ENCODE results near the gene GUCY2C. TPM values are rescaled to one million over a fixed set of nuclear protein-coding genes. Genes with fewer than 3 reads are reported as not detected.

Gene GUCY2C
- total RNA-seq, 4 donors from 2014 or later: 25.6 to 176 (median 122) TPM

GRCh38 chr12:14701809-14702568 lies 5.6 kb upstream of the GUCY2C start:
- no peak for DNase-seq
- no peaks in the 10 kb centered on the region for H3K9me3 ChIP-seq
- no peak for TF ChIP-seq POLR2A (IDR thresholded peaks at IDR 0.05)
- TF ChIP-seq, protein P1, sequence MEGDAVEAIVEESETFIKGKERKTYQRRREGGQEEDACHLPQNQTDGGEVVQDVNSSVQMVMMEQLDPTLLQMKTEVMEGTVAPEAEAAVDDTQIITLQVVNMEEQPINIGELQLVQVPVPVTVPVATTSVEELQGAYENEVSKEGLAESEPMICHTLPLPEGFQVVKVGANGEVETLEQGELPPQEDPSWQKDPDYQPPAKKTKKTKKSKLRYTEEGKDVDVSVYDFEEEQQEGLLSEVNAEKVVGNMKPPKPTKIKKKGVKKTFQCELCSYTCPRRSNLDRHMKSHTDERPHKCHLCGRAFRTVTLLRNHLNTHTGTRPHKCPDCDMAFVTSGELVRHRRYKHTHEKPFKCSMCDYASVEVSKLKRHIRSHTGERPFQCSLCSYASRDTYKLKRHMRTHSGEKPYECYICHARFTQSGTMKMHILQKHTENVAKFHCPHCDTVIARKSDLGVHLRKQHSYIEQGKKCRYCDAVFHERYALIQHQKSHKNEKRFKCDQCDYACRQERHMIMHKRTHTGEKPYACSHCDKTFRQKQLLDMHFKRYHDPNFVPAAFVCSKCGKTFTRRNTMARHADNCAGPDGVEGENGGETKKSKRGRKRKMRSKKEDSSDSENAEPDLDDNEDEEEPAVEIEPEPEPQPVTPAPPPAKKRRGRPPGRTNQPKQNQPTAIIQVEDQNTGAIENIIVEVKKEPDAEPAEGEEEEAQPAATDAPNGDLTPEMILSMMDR (IDR thresholded peaks at IDR 0.05): no peak
- no peak overlapping the region for H3K27ac ChIP-seq
- H3K27me3 ChIP-seq: no peaks in the 10 kb centered on the region
- no peaks in the 10 kb centered on the region for H3K36me3 ChIP-seq
- no peaks in the 10 kb centered on the region for H3K4me1 ChIP-seq
- no peak overlapping the region for H3K4me3 ChIP-seq

- Histone ChIP-seq H3K27ac (no peak overlapping the region), H3K4me1 (no peaks in the 10 kb centered on the region), H3K9me3 (no peaks in the 10 kb centered on the region), H3K27me3 (no peaks in the 10 kb centered on the region), H3K4me3 (no peak overlapping the region), H3K36me3 (no peaks in the 10 kb centered on the region)
- TF ChIP-seq, protein P1 (IDR thresholded peaks at IDR 0.05): no peak
- TF ChIP-seq POLR2A (IDR thresholded peaks at IDR 0.05): no peak
- no peak for DNase-seq
Measured at GRCh38 chr12:14700935-14701334, 4.5 kb upstream of the GUCY2C start.

DNA sequence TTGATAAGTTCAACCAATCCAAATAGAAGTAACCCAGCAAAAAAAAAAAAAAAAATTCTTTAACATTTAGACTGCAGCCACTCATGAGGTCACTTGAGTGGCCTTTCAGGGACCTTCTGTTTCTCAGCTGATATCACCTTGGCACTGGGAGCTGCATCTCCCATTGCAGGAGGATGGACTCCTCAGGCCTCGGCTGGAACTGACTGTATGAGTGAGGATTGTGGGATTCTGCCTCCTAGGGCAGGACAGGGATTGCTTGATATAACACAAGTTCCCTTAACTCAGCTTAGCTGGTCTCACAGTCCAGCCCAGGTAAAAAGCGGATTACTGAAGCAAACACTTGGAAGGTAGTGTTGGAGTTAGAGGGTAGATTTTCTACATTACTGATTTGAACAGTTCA lies 3.5 kb upstream of the GUCY2C start:
- Histone ChIP-seq H3K27me3 (no peaks in the 10 kb centered on the region), H3K4me3 (no peak overlapping the region), H3K9me3 (no peaks in the 10 kb centered on the region), H3K4me1 (no peaks in the 10 kb centered on the region), H3K36me3 (no peaks in the 10 kb centered on the region), H3K27ac (no peak overlapping the region)
- TF ChIP-seq POLR2A (IDR thresholded peaks at IDR 0.05): no peak
- TF ChIP-seq, protein P1 (IDR thresholded peaks at IDR 0.05): no peak
- no peak for DNase-seq

DNA sequence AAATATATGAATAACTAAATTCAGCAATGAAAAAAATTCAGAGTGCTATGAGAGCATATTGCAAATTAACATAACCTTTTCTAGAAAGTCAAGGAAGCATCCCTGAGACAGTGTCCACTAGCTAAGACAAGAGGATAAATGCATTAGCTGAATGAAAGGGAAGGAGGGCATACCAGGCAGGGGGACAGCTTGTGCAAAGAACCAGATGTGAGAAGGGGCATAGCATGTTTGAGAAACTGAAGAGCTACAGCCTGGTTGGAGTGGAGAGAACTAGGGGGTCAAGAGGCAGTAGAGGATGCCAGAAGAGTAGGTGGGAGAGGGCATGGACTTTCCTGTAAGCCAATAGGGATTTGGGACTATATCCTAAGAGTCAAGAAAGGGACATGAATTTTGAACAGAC lies 2.2 kb upstream of the GUCY2C start:
- no peak overlapping the region for H3K27ac ChIP-seq
- DNase-seq: no peak
- no peaks in the 10 kb centered on the region for H3K27me3 ChIP-seq
- H3K36me3 ChIP-seq: no peaks in the 10 kb centered on the region
- no peaks in the 10 kb centered on the region for H3K4me1 ChIP-seq
- no peaks in the 10 kb centered on the region for H3K9me3 ChIP-seq
- no peak for TF ChIP-seq POLR2A (IDR thresholded peaks at IDR 0.05)
- TF ChIP-seq, protein P1 (IDR thresholded peaks at IDR 0.05): no peak
- H3K4me3 ChIP-seq: no peak overlapping the region

GRCh38 chr12:14695715-14696141 lies 671 bp downstream of the GUCY2C start:
- DNase-seq: peak in 1 of 3 donors; percentile 48
- Histone ChIP-seq H3K4me3 (peak overlapping the region in 3 of 4 donors; percentile 16 to 53 (median 45)), H3K27ac (peak overlapping the region in 3 of 4 donors; percentile 70 to 83 (median 72)), H3K9me3 (no peaks in the 10 kb centered on the region), H3K36me3 (no peaks in the 10 kb centered on the region), H3K4me1 (no peaks in the 10 kb centered on the region), H3K27me3 (no peaks in the 10 kb centered on the region)
- TF ChIP-seq POLR2A (IDR thresholded peaks at IDR 0.05): peak in 1 of 2 donors; percentile 7
- TF ChIP-seq, protein P1 (IDR thresholded peaks at IDR 0.05): no peak
